Activated naive CD8-positive, alpha-beta T cell treated with anti-CD3 and anti-CD28 coated beads, Interleukin-2, amount 50 U/mL, for 16 hours (primary cell): Measurements from ENCODE around the gene SLC66A2.
A peak's percentile ranks its signal among the peaks of the same experiment; 100 is the strongest.

Source experiments
- DNase-seq: peaks from one replicate; pipeline ENCODE4 v3.0.0-alpha.2; 2020; ENCODE audit warnings: low read depth, low spot score

The SLC66A2 gene

DNA sequence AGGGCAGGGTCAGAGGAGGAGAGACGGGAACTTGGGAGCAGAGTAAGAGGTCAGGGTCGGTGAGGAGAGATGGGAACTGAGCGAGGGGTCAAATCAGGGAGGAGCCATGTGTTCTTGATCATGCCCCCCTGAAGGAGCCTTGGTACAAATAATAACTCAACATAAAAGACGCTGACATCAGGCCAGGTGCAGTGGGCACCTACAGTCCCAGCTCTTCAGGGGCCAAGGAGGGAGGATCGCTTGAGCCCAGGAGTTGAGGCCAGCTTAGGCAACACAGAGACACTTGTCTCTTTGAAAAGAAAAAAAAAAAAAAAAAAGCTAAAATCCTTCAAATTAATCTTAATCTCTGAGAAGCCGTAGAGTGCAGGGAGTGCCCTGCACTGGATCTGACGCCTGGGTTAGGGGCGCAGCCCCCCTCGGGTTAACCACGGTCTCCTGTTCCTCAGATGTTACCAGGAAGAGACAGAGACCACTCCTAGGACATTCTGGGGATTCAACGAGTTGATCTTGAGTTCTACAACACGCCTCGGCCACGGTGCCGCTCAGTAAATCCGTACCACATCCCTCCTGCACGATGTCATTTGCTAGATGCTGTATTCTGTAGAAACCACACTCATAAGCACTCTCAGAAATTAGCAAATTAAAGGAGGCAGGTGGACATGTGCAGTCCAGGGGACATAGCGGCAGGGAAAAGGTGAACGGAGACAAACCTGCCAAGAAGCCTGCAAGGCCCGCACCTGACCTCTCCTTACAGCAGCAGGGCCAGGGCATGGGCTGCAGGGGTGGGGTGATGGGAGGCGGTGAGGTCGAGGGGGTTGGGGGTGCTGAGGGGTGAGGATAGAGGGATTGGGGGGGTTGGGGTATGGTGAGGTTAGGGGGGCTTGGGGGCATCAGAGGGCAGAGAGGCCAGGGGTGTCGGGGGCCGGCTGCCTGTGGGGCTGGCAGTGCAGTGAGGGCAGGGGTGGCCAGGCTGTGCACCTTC is 29.2 kb downstream of the SLC66A2 start:
- DNase-seq = no peak

DNA sequence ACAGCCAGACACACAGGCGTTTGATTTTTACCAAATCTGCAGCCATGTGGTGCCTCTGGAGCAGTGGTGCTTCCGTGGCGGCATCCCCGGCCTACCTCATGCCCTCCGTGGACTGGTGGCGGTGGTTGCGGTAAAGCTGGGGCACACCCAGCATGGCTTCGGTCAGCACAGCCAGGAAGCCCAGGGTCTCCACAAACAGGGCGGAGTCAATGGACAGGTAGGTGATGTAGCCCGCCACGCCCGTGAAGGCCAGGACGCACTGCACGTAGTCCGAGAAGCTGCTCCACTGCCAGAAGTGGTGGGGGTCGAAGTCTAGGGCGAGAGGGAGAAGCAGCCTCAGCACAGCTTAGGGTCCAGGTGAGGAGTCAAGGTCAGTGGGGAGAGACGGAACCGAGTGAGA is 32.4 kb downstream of the SLC66A2 start:
- DNase-seq = no peak

DNA sequence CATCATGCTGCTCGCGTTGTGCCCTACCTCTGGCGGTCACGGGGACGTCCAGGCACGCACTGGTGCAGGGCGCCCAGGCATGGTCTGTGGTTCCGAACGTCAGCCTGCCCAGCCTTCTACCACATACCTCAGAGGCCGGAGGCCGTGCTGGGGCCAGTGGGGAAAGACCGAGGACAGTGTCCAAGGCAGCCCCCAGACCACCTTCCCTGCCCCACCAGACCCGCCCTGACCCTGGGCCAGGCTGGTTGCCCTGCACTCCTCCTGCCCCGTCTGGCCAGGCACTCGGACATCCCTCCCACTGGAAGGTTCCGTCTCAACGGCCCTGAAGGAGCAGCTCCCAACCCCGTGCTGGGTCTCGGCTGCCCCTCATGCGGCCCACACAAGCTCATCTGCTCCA is 32.8 kb downstream of the SLC66A2 start:
- DNase-seq = no peak

DNA sequence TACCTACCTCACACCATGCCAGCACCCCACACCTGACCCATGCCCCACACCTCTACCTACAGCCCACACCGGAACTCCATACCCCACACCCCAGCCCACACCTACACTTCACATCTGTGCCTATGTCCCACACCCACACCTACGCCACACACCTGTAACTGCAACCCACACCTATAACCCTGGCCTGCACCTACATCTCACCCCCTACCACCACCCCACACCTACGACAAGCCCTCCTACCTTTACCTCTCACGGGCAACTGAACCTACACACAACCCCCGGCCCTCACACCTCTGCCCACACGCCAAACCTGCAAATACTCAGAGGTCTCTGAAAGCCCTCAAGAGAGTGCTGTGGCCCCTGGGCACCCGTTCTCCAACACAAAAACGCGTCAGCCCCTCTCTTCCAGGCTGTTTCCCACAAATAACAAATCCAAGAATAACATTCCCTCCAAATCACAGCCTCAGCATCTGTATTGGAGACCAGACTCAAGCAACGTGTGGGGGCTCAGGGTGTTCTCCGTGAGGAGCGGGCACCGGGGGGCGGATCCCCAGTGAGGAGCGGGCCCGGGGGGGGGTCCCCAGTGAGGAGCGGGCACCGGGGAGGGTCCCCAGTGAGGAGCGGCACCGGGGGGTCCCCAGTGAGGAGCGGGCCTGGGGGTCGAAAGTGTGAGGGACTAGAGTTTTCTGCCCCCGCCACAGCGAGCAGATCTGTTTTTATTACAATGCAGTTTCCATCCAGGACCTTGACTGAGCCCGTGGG is 33.4 kb downstream of the SLC66A2 start:
- DNase-seq = no peak

DNA sequence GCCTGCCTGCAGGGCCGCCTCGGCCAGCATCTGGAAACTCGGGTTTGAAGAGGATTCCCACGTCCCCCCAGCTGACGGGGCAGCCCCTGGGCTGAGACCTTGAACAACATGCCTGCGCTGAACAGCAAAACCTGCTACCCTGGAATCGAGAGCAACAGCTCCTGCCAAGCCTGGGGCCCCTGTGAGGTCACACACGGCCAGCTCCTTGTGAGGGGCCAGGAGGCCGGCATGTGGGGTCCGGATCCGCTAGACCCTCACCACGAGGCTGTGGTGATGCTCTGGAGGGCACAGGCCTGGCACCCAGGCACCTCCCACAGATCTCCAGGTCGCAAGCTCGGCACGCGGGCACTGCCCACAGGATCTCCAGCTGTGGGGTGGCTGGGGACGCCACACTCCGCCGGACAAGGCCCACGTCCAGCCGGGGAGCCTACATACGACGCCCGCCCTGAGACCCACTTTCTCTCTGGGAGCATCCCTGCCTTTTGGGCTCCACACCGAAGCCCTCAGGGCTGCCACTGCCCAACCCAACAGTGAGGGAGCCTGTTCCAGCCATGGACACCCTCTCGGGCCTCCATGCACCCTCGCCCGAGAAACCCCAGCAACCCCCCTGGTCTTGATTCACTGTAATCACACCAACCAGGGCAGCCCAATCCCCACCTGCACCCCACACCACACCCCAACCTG is 34.1 kb downstream of the SLC66A2 start:
- no peak for DNase-seq

DNA sequence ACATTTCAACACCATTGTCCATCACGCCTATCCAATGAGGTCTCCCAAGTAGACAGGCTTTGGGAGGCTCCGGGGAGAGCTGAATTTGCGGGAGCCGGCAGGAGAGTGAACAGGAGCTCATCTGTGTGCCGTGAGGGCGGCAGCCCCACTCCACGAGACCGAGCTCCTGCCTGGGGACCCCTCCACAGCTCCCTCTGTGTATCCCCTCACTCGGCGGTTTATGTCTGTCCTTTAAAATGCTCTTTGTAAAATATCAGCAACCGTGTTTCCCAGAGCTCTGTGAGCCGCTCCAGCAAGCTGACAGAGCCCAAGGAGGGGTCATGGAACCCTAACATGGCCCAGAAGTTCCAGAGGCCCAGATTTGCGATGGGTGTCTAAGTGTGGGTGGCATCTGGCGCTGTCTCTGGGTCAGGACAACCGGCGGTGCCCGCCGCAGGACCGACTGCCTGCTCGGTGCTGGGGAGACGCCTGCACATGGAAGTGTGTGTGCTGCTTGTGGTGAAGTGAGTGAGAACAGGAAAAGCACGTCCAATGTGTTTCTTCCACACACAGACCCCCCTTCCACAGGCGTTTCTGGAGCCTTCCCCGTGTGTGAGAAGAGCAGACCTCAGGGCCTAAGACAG is 34.8 kb downstream of the SLC66A2 start:
- DNase-seq = no peak

DNA sequence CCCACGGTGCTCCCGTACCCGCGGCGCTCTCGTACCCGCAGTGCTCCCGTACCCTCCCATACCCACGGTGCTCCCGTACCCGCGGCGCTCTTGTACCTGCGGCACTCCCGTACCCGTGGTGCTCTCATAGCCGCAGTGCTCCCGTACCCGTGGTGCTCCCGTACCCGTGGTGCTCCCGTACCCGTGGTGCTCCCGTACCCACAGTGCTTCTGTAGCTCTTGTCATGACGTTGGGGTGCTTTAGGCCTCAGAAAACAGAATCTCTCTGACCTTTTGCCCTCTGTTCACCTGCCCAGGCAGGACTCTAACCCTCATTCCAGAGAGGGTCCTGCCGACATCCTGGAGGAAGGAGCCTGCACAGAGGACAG is 35.3 kb downstream of the SLC66A2 start:
- no peak for DNase-seq

DNA sequence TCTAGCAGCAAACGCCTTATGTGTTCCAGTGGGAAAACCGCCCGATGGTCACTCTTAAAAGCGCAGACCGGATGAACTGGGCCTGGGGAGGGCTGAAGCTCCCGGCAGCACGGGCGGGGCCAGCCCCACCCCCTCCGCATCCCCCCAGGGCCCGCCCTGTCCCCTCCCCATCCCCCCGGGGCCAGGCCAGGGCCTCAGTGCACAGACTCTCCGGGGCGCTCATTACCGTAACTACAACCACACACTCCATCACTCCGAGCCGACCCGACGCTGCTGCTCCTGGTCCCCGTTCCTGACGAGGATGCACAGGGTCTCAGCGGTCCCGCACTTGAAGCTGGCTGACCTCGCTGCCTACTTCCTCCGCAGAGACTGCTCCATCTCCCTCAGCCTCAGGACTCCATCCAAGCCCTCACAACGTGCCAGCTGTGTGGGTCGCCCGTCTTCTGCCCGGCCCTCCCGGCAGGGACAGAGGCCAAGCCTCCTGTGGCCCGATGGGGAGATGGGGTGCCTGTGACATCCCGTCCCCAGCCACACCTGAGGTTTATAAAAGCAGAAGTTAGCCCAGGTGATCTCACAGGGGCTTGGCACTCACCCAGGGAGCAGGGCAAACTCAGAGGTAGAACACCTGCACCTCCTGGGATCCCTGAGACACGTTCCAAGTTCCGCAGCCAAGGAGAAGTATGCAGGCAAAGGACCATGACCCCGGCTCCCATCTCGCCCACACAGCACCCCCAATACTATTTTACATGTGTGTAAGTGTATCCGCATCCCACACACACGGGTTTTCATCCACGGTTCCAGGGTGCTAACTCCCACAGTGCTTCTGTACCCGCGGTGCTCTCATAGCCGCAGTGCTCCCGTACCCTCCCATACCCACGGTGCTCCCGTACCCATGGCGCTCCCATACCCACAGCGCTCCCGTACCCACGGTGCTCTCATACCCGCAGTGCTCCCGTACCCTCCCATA is 36.0 kb downstream of the SLC66A2 start:
- no peak for DNase-seq

DNA sequence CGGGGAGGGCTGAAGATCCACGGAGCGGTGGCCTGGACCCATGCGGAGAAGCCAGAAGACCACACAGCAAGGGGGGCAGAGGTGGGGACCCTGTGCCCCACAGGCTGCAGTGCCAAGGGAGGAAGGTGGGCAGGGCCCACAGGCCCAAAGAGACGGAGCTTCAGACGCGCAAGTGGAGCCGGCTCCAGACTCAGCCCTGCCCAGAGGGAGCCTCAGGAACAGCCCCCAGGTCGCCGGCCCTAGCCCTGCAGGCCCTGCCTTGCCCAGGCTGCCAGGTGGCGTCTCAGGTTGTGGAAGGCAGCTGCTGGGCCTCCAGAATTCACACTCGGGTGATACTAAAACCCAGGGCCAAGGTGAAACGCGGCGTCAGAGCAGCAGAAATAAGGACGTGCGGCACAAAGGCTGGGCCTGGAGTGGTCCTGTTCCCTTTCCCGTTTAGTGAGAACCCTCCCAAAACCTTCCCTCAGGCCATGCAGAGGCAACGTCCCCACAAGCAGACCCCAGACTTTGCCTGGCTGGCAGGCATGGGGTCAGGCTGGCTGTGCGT is 36.8 kb downstream of the SLC66A2 start:
- no peak for DNase-seq

DNA sequence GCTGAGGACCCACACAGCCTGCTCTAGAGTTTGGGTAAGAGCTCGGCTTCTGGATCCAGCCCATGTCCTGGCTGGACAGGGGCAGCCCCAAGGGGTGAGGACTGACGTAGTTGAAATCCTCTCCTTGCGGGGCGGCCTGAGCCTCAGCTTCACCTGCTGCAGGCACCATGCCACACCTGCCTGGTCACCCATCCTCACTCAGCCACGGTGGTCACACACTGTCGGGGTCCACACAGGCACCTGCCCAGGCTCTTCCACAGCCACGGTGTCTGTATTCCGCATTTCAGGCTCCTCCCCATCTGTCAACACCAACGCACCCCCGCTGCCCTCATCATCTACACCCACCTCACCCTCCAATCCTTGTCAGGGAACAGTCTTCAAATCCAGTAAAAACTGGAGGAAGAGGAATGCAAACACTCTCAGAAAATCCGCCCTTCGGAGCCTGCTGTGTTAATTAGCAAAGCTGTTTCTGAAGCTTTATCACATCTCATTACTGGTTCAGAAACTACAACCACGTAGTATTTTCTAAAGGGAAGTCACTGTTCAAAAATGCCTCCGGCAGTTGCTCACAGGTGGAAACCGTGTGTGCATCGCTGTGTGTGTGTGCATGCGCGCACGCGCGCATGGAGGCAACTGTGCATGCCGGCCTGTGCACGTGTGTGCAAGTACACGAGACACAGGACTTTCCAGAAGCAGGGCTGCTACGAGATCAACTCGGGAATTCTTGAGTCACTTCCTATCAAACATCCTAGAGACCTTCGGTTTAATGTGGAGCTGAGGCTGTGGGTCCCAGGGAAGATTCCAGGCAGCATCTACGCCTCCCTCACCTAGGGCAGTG is 38.2 kb downstream of the SLC66A2 start:
- DNase-seq = no peak

DNA sequence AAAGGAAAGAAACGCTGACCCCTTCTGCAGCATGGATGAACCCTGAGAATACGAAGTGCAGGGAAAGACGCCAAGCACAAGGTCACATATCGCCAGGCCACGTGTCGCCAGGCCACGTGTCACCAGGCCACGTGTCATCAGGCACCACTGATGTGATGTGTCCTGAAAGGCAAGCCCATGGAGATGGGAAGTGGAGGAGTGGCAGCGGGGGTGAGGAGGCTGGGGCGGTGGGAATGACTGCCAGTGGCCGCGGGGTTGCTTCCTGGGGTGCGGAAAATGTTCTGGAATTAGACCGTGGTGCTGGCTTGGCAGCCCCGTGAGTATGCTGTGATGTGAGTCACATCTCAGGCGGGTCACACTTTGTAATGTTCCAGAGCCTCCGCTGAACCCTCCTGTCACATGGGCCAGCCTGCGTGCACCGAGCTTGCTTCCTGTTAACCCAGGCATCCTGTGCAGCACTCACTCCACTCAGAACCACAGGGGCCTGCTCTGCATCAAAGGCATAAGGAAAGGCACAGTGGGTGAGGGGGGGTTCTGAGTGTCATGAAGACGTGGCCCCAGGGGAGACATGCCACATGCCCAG is 39.0 kb downstream of the SLC66A2 start:
- DNase-seq = peak; percentile 27

DNA sequence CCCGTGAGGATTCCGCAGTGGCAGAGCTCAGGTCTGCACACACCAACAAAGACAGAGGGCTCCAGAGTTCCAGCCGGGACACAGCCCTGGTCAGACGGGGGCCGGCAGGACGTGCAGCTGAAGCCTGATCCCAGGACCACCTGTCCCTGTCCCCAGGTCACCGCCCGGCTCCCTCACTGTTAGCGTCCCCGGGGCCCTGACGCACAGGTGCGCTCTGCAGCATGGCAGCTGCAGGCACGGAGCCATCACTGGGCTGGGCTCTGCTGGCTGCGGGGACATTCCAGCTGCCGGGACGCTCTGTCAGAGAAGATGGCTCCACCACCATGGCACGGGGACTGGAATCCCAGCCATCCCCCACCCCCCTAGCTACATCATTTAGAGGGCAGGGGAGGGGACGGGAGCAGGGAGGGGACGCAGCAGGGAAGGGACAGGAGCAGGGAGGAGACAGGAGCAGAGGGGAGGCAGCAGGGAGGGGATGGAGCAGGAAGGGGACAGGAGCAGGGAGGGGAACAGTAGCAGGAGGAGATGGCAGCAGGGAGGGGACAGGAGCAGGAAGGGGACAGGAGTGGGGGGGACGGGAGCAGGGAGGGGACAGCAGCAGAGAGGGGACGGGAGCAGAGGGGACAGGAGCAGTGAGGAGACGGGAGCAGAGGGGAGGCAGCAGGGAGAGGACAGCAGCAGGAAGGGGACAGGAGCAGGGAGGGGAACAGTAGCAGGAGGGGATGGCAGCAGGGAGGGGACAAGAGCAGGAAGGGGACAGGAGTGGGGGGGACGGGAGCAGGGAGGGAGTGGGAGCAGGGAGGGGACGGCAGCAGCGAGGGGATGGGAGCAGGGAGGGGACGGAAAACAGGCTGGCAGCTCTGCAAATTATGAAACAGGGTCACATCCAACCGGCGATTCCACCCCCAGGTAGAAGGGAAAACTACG is 39.8 kb downstream of the SLC66A2 start:
- no peak for DNase-seq

DNA sequence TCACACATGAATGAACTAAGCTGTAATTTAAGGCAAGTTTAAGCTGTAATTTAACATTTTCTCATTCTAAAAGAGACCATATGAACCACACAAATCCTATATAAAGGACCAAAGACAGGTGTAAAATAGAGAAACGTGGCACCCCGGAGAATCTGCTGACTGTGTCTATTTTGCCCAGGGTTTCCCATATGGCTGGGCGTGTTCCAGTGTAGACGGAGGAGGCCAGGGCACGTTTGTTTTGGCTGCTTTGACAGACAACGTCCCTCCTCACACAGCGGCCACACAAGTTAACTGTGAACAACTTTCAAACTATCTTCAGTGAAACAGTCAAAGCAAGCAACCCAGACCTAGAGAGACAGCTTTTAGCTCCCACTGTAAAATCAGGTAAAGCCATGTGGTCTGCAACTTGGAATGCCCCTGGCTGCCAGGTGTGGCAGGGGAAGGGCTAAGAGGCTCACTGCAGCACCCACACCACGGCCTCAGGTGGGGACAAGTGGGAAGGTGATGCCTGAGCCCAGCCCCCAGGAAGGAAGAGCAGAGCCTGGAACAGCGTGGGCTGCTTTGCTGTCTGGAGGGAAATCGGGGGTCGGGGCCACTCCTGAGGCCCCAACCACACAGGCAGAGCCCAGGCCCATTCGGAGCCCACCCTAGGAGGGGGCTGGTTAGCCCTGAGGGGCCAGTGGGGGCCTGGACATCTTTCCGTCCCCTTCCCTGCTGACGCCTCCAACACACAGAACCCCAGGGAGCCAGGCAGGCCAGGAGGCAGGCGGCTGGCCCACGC is 40.7 kb downstream of the SLC66A2 start:
- DNase-seq = no peak

DNA sequence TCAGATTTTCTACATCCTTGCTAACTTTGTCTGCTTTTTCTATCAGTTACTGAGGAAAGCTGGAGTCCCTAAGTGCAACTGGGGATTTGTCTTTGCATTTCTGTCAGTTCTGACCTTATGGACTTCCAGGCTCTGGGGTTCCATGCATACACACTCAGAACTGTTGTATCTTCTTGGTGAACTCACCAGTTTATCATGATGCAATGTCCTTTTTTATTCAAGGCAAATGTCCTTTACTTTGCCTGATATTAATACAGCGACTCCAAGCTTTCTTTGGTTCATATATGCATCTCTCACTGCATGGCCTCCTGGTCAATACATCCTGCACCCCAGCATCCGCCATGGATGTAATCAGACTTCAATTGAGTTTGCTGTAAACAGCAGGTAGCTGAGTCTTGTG is 44.7 kb downstream of the SLC66A2 start:
- DNase-seq = no peak

DNA sequence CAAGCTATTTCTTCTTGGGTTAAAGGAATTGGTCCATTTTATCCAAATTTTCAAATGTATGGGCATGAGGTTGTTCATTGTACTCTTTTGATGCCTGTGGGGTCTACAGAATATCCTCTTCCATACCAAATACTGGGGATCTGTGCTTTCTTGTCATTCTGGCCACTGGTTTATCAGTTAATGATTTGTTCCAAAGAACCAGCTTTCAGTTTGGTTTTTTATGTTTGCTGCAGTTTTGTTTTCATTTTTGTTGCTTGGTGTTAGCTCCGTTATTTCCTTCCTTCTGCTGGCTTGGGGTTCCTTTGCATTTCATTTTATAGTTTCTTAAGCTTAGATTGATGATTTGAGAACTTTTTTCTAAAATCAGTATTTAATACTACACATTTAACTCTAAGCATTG is 45.5 kb downstream of the SLC66A2 start:
- no peak for DNase-seq

DNA sequence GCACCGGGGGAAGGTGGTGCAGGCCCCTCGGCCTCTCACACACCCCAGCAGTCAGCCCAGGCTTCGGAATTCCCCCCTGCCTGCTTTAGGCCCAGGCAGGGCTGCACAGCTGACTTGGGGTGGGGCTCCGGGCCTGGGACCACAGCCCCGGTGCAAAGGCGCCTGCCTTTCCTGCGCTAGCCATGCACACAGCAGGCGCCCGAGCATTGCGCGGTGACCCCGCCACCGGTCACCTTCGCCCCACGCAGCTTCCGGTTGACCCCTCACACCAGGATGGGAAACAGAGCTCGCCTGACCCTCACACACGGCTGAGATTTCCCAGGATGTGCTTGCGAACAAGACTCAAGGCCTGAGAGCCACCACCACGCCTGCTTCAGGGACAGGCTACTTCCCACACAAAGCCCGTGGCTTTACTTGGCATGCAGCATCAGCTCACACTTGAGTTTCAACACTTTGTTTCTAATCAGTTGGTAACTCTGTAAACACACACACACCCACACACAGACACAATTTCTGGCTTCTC is 46.0 kb downstream of the SLC66A2 start:
- DNase-seq = no peak
